DMS53 treated with DMSO at 0.1 percent for 48 hours (cell line): ENCODE data around the gene MCCC2.

Source experiments
- DNase-seq: peaks from one replicate; lab custom pipeline; 2025; ENCODE audit not compliant: unreplicated experiment; lab: John Stamatoyannopoulos, UW

The MCCC2 gene

DNA sequence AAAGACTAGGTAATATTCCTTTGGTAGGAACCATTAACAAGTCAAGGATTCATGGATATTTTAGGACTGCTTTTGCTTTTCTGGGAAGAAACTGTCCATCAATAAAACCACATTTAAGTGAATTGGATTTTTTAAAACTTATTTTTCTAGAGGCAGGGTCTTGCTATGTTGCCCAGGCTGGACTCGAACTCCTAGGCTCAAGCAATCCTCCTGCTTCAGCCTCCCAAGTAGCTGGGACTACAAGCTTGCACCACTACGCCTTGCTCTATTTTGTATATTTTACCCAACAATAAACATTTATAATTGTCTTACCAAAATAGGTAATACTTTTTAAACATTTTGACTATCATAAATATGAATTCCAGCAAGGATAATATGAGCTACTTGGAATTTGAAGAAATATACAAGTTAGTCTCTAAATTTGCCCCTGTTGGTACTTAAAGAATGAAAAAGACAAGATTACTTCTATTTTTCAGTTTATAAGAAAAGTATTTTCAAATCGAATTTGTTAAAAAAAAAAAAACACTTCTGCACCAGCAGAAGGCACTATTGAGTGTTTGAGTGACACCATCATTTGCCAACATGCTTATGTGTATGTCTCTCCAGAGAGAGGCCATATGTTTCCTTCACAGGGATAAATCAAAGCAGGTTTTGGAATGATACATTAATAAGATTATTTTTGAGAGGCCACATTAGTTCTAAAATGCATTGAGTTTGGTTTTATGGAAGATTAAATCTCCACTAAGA is 71.9 kb downstream of the MCCC2 start:
- DNase-seq, result no peak

DNA sequence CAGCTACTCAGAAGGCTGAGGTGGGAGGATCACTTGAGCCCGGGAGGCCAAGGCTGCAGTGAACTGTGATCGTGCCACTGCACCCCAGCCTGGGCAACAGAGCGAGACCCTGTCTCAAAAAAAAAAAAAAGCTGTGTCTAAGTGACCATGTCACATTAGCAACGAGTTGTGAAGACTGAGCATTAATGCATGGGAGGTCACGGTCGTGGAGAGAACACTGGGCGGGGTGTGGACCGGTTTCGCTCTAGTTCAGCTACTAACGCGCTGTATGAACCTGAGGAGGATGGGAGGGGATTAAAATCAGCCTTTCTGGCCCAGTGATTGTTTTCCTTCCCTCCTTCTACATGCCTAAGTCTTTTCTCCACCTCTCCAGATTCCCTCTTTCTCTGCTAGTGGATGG is 75.2 kb downstream of the MCCC2 start:
- DNase-seq, result no peak

DNA sequence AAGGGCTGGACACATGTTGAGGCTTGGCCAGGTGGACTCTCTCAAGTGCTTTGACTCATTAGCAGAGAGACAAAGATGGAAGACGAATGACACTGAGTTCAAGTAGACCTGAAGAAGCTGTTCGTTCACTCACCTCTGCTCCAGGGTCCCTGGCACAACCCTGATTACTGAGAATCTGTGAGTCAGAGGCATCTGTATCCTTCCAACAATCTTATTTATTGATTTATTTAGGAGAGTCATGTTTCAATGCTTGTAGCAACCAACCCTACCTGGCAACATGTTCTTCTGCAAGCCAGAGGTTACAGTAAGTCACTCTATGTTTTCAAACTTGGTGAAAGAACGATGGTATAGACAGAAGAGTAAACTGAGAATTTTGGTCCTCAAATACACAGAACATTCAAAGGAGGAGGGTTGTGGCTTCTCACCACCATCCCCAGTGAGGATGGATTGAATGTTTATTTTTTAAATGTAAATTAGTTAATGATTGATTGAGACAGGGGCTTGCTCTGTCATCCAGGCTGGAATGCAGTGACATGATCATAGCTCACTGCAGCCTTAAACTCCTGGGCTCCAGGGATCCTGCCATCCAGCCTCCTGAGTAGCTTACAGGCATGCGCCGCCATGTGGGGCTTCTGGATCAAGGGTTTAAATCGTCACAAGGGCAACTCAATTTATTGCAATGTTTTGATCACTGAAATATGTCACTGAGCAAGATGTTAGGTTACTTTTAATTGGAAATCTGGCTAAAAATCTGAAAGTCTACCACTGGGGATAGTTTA is 76.2 kb downstream of the MCCC2 start:
- no peak for DNase-seq

DNA sequence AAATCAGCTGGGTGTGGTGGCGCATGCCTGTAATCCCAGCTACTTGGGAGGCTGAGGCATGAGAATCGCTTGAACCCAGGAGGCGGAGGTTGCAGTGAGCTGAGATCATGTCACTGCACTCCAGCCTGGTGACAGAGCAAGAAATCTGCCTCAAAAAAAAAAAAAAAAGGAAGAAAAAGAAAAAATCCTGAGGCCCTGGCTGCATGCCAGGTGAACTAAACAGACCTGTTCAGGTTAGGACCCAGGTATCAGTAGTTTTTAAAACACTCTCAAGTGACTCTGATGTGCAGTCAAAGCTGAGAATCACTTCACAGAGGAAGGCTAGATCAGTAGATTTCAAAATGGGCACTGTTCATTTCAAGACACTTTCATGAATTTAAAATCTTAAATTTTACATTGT is 77.5 kb downstream of the MCCC2 start:
- peak; percentile 28 for DNase-seq

DNA sequence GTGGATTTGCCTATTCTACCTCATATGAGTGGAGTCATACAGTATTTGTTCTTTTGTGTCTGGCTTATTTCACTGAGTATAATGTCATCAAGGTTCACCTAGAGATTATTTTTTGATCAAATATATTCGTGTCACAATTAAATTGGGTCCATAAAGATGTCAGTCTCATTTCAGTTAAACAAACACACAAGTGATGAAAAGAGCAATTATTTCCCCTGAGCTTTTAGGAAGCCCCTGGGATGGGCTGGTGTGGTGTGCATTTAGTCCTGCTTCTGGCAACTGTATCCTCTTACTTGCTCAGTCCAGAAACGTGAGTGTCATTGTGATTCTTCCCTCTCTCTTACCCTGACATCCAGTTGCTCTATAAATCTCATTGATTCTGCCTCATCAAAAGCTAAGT is 79.2 kb downstream of the MCCC2 start:
- DNase-seq, result no peak

DNA sequence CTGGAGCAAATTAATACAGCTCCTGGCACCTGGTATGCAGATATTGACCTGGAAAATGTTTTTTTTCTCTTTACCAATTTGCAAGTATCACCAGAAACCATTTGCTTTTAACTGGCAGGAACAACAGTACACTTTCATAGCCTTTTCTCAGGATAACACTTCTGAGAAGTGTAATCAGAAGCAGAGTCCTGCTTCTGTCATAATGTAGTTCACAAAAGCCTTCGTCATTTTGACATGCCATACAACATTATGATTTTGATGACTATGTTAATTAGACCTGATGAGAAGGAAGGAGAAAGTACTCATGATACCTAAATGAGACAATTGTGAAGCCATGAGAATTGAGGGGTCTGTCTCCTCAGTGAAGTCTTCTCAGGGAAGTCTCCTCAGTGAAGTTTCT is 90.8 kb downstream of the MCCC2 start:
- no peak for DNase-seq

DNA sequence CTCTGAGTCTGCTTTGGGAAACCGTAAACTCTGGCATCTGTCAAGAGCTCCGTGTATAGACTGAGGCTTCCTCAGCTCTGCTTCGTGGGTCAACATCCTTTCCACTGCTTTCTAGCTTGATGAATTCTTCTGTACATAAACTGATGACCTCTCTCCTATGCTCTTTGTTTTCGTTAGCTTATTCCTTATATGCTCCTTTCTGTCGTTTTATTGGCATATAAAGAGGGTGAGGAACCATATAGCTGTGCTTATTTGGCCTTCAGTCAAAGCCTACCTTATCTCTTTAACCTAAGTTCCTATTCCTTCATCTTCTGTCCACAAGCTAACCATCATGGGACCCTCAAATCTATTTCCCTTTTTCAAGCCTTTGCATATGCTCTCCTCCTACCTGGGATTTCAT is 92.6 kb downstream of the MCCC2 start:
- no peak for DNase-seq

DNA sequence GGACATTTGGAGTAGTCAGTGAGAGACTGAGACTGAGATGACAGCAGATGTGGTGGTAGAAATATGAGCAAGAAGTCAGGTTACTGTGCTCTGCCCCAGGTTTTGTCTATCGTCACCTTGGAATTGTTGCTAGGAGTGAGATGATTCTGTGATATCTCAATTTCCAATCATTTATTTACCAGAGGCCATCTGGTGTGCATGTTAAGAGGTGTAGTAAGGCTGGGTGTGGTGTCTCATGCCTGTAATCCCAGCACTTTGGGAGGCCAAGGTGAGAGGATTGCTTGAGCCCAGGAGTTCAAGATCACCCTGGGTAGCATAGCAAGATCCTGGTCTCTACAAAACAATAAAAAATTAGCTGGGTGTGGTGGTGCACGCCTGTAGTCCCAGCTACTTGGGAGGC is 93.4 kb downstream of the MCCC2 start:
- DNase-seq, result no peak

DNA sequence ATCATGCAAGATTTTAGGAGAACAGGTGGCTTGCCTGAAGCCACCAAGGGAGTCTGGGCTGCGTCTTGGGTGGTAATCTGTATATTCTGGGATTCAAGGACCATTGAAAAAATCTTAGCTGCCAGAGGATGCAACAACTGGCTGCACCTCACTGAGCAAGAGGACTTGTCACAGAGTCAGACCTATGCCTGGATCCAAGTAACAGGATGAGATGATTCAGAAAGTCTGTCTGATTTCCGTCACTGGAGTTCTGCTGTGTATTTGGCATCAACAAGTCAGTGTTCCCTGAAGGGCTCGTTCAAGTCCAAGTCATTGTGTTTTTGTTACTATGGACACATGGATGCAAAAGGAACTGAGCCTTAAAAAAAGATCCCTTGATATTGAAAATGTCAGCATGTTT is 94.2 kb downstream of the MCCC2 start:
- DNase-seq, result no peak

DNA sequence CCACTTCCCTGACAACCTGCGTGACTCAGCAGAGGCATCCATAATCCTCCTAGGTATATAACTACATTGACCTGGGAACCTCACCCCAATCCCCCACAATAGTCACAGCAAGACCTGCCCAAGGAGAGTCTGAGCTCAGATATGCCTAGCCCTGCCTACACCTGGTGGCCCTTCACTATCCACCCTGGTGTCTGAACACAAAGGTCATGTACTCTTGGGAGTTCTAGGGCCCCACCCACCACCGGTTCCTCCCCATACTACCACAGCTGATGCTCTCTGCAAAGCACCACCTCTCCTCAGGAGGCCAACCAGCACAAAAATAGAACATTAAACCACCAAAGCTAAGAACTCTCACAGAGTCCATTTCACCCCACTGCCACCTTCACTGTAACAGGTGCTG is 97.2 kb downstream of the MCCC2 start:
- DNase-seq, result no peak

DNA sequence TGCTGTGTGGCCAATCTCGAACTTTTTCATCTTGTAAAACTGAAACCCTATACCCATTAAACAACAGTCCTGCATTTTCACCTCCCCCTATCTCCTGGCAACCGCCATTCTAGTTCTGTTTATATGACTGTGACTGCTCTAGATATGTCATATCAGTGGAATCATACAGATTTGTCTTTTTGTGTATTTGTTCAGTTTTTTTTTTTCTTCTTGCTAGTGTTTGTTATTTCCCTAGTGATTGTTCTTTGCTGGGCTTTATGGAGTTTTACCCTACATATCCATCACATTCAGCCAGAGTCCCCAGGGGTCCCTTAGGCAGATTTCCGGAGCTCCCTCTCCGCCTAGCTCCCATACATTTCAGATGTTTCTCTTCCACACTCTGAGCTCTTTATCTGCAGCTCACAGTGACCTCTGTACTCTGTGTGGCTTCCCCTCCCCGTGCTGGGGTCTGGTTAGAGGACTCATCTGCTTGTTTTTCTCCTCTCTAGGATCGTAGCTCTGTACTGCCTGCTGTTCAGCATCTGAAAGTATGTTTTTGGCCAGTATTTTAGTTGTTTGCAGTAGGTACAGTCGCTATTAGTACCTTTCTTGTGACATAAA is 106.8 kb downstream of the MCCC2 start:
- DNase-seq, result no peak

DNA sequence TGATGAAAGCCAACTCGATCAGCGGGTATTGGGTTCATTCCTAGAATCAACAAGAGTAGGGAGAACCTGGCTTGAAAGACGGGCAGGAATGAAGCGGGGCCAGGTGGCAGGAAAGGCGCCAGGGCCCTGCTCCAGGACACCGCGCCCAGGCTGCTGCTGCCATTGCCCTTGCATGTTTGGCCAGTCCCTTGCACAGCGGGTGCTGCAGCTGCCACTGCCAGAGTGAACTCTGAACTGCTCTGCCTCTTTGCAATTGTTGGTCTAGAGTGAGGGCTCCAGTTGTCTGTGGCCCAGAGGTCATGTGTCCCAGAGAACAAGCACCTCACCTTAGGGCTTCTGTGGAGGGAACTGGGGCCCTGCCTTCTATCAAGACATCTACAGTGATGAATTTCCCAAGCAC is 107.9 kb downstream of the MCCC2 start:
- DNase-seq, result no peak

DNA sequence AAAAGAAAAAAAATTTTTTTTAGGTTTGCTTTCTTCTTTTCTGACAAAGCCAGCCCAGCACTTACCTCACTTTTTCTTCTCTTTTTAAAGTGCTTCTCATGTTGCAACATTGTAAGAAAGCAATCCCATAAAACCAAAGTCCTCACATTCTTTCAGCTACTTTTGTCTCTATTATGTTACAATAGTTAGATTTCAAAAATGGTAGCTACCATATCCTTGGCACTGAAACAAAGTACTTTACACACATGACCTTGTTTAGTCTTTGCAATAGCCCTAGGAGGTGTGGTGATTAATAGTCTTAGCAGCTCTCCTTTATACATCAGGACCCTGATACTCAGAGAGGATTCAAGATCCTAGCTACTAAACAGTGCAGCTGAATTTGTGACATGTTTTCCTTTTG is 108.5 kb downstream of the MCCC2 start:
- DNase-seq, result no peak

DNA sequence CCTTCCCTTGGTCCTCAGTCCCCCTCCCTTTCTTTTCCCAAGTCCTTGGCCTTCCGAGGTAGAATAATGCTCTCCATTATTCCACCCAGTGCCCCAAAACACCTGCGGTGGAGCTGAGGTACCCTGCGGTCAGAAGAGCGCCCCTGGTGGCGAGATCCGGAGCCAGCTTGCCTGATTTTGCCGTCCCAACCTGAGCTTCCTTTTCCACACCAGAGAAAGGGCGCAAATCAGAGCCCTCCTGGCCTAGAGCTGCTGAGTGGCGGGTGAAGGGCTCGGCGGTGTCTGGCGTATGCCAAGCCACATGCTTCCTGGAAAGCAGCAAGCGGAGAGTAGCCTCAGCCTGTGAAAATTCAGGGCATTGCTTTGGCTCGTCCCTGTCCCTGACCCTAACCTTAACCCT is 110.8 kb downstream of the MCCC2 start:
- DNase-seq, result no peak

DNA sequence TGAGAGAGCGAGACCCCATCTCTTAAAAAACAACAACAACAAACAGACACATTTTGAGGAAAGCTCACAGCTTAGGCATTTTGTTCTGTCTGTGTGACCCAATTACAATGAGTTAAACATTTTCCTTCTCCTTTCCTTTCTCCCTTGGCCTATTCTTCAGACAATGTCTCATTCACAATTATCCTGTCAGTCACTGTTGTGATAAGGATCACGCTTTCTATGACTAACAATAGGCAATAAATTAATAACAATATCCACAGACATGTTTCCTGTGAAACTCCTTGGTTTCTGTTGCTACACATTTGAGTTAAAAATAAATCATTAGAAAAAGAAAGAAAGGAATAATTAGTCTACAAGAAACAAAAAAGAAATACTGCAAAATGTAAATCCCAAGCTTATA is 112.1 kb downstream of the MCCC2 start:
- DNase-seq, result no peak

DNA sequence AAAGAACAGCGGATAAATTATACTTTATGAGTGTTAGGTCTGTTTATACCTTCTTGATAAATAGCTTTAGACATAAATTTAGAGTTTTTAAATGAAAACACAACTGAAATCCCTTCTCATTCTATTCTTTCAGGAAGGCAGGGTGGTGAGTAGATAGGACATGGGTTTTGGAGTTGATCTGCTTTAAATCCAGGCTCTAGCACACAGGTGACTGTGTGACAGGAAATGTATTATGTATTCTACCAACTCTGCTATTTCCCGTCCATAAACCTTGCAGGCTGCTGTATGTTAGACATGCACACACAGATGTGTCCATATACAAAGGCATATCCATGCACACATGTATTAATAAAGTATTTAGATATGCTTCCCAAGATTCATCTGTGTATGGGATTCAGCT is 112.6 kb downstream of the MCCC2 start:
- DNase-seq, result no peak

DNA sequence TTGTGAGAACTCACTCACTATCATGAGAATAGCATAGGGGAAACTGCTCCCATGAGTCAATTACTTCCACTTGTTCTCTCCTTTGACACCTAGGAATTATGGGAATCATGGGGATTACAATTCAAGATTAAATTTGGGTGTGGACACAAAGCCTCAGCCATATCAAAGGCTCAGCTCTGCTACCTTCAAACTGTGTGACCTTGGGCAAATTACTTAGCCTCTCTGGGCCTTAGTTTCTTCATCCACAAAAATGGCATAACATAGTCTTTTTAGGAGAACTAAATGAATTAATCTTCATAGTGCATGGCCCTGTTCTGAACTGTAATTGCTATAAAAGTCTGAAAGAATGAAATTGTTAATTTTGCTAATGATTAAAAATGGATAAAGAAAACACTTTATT is 113.7 kb downstream of the MCCC2 start:
- DNase-seq, result no peak

DNA sequence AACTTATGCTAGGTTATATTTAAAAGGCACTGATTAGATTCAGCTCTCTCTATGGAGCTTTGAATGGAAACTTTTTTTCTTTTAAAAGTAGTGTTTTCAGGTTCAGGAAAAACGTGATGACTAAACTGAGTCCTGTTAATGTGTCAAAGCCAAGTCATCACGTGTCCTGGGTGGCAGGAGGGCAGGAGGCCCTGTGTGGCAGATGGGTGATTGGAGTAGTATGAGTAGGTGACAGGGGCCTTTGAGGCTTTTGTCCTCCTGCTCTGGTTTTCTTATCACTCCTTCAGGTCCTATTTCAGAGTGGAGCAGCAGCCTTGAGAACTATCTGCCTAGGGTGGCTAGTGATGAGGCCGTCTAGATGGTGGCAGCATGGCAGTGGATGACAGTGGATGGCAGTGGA is 114.3 kb downstream of the MCCC2 start:
- DNase-seq, result no peak

DNA sequence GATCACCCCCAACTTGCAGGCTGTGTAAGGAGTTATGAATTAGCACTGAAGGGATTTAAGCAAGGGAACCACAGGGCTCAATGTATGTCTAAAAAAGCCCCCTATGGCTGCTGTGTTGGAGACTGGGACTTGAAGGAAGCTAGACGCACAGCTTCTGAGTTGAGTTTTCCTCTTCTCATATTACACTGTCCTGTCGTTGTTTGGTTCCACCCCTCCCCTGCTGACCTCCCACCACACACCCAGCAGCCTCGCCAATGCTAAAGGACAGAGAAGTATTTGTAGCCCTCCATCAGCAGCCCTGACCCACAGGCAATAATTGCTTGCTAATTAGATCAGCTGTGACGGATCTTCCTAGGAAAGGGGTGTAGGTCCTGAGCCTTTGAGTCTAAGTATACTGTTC is 116.8 kb downstream of the MCCC2 start:
- DNase-seq, result no peak

DNA sequence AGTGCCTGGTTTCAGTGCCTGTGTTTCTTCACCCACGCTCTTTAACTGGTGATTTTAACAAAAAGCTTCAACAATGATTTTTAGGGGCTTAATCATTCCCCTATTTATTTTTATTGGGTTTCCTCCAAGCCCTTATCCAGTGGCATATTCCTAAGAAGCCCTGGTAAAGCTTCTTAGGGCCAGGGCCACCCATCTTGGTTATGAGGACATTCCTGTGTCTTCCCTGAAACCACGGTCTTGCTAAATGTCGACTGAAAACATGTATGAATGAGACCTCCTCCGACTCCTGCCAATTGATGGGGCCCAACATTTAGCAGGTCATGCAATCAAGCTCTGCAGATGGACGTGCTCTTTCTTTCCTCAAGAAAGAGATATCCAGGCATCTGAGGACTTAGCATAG is 118.3 kb downstream of the MCCC2 start:
- DNase-seq, result no peak

DNA sequence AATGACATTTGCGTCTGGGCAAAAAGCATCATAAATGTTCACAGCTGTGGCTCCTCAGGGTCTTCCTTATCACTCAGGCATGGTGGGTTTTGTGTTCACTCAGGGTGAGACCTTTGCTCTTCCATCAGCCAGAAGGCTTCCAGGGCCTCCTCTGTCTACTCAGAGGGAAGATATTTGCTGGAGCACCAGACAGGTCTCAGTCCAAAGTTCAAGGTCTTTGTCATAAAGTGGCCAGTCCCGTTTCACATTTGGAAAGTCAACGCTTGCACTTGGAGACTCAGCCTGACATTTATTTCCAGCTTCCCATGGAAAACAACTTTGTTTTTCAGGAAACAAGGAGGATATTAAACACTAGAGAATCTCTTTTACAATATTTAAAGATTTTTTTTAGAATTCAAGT is 119.8 kb downstream of the MCCC2 start:
- DNase-seq, result no peak
